Naive thymus-derived CD4-positive, alpha-beta T cell (primary cell): ENCODE measurements around the gene AARS2. TPM values are rescaled to one million over a fixed set of nuclear protein-coding genes. Genes with fewer than 3 reads are reported as not detected.

Experiments
- ATAC-seq: fragments of 150-1000 bp; cut with Tn5 transposase; 2 replicates; pipeline ENCODE4 v1.10.0; 2021; ENCODE audit warnings: mild to moderate bottlenecking, moderate library complexity
- CTCF ChIA-PET: fragments of 350-600 bp; sonication (Branson Sonifier 250); formaldehyde crosslinking; loops from one replicate; lab custom pipeline; 2021; ENCODE audit warnings: antibody characterized with exemption; lab: Charles Lee
- POLR2A ChIA-PET: fragments of 350-600 bp; sonication (Branson Sonifier 250); formaldehyde crosslinking; loops from one replicate; lab custom pipeline; 2021; ENCODE audit warnings: antibody characterized with exemption, inconsistent platforms; lab: Charles Lee
- DNase-seq, 9 donors: peaks; one replicate each; pipeline versions ENCODE4 v3.0.0 to v3.0.0-alpha.2; 2020 to 2022; ENCODE audit warnings: mixed read lengths in 1 of 9
- H3K27ac ChIP-seq: one replicate; pipeline ENCODE4 v1.7.0; 2013; ENCODE audit warnings: mild to moderate bottlenecking, low read depth, low read length, moderate library complexity
- H3K27me3 ChIP-seq, 2 donors: one replicate each; pipeline ENCODE4 v1.7.0; 2013; ENCODE audit warnings: low read length in 2 of 2, mild to moderate bottlenecking in 2 of 2, moderate library complexity in 2 of 2; ENCODE audit not compliant: control insufficient read depth in 2 of 2, insufficient read depth in 2 of 2
- H3K36me3 ChIP-seq, 3 experiments: 1 replicate in 2 of 3; 2 replicates in 1 of 3; pipeline ENCODE4 v1.7.0; 2013; ENCODE audit warnings: low read length in 3 of 3, mild to moderate bottlenecking in 3 of 3, moderate library complexity in 1 of 3; ENCODE audit not compliant: insufficient read depth in 3 of 3, control insufficient read depth in 2 of 3
- H3K4me1 ChIP-seq, 2 donors: one replicate each; pipeline ENCODE4 v1.7.0; 2013; ENCODE audit warnings: low read length in 2 of 2, mild to moderate bottlenecking in 2 of 2, moderate library complexity in 1 of 2; ENCODE audit not compliant: control insufficient read depth in 2 of 2, insufficient read depth in 2 of 2
- H3K4me3 ChIP-seq: 2 replicates; pipeline ENCODE4 v1.7.0; 2013; ENCODE audit warnings: mild to moderate bottlenecking, low read length
- H3K9me3 ChIP-seq, 3 experiments: 1 replicate in 2 of 3; 2 replicates in 1 of 3; pipeline ENCODE4 v1.7.0; 2013; ENCODE audit warnings: low read length in 3 of 3; ENCODE audit not compliant: control insufficient read depth in 2 of 3
- H3K27ac Mint-ChIP-seq, 9 donors: one replicate each; pipeline ENCODE4 v1.8.0; 2020 to 2022; ENCODE audit warnings: mixed read lengths in 9 of 9, mild to moderate bottlenecking in 8 of 9, moderate library complexity in 5 of 9, inconsistent platforms in 2 of 9
- H3K27me3 Mint-ChIP-seq, 5 donors: one replicate each; pipeline ENCODE4 v1.8.0; 2021 to 2022; ENCODE audit warnings: mixed read lengths in 5 of 5, mild to moderate bottlenecking in 1 of 5
- H3K36me3 Mint-ChIP-seq, 5 donors: one replicate each; pipeline ENCODE4 v1.8.0; 2020 to 2022; ENCODE audit warnings: mixed read lengths in 5 of 5, mild to moderate bottlenecking in 3 of 5, inconsistent platforms in 1 of 5
- H3K4me1 Mint-ChIP-seq, 7 donors: one replicate each; pipeline ENCODE4 v1.8.0; 2020 to 2022; ENCODE audit warnings: mixed read lengths in 7 of 7, mild to moderate bottlenecking in 3 of 7, inconsistent platforms in 1 of 7
- H3K4me3 Mint-ChIP-seq, 10 donors: one replicate each; pipeline ENCODE4 v1.8.0; 2020 to 2022; ENCODE audit warnings: mild to moderate bottlenecking in 10 of 10, mixed read lengths in 10 of 10, moderate library complexity in 6 of 10, inconsistent platforms in 2 of 10
- H3K9me3 Mint-ChIP-seq, 11 donors: one replicate each; pipeline ENCODE4 v1.8.0; 2020 to 2022; ENCODE audit warnings: mixed read lengths in 11 of 11, mild to moderate bottlenecking in 4 of 11, inconsistent platforms in 1 of 11, moderate library complexity in 1 of 11
- intact Hi-C, 2 donors: fragments of 100-400 bp; cut with micrococcal nuclease; formaldehyde crosslinking; loops; one replicate each; pipeline ENCODE4 v1.15.1; 2023
- polyA plus RNA-seq, 2 donors: library from polyadenylated mRNA; unstranded; fragments of 300-500 nt; fragmentation: Illumina TruSeq; gene quantifications; one replicate each; pipeline ENCODE4 v1.2.3, GENCODE V29; 2021
- total RNA-seq, 6 experiments: library from RNA in 5 of 6; stranded (reverse) in 5 of 6; gene quantifications; 1 replicate in 5 of 6; 2 replicates in 1 of 6; pipeline ENCODE4 v1.2.3 and lab custom pipeline; 2021 to 2026

AARS2 gene
- total and polyA plus RNA-seq, 7 experiments from 2014 or later = 8.9 to 29.8 (median 19.9) TPM

GRCh38 chr6:44297063-44298038, 15.8 kb downstream of the AARS2 start:
- ChIA-PET CTCF (no interaction called here), POLR2A (interaction anchor here (1.0 to 1.6 kb wide), 3 partner anchors 12 to 15 kb away, joined by 4 to 7 read pairs (median 4); partner anchors contain the start of gene AARS2)
- DNase-seq (peak; percentile 34 to 63 (median 58)), ATAC-seq (peak; percentile 82)
- Mint-ChIP-seq H3K36me3 (peaks cover 5 to 20% (median 7%) of the 10 kb centered on the region in 5 donors), H3K27ac (no peak overlapping the region), H3K27me3 (peaks cover 27 to 48% (median 41%) of the 10 kb centered on the region in 5 donors), H3K4me1 (peaks cover 4 to 18% (median 8%) of the 10 kb centered on the region in 7 donors), H3K9me3 (no peaks in the 10 kb centered on the region), H3K4me3 (peak overlapping the region; percentile 45 to 76 (median 64))
- H3K4me1 ChIP-seq = peaks cover 0 to 11% of the 10 kb centered on the region in 2 donors
- H3K27ac ChIP-seq = no peak overlapping the region
- intact Hi-C loops = no loop called here
- peak overlapping the region; percentile 50 for H3K4me3 ChIP-seq
- H3K27me3 ChIP-seq = peaks cover 0 to 13% of the 10 kb centered on the region in 2 donors
- H3K36me3 ChIP-seq = peaks cover 0 to 23% (median 0%) of the 10 kb centered on the region in 3 experiments
- H3K9me3 ChIP-seq = no peaks in the 10 kb centered on the region

DNA sequence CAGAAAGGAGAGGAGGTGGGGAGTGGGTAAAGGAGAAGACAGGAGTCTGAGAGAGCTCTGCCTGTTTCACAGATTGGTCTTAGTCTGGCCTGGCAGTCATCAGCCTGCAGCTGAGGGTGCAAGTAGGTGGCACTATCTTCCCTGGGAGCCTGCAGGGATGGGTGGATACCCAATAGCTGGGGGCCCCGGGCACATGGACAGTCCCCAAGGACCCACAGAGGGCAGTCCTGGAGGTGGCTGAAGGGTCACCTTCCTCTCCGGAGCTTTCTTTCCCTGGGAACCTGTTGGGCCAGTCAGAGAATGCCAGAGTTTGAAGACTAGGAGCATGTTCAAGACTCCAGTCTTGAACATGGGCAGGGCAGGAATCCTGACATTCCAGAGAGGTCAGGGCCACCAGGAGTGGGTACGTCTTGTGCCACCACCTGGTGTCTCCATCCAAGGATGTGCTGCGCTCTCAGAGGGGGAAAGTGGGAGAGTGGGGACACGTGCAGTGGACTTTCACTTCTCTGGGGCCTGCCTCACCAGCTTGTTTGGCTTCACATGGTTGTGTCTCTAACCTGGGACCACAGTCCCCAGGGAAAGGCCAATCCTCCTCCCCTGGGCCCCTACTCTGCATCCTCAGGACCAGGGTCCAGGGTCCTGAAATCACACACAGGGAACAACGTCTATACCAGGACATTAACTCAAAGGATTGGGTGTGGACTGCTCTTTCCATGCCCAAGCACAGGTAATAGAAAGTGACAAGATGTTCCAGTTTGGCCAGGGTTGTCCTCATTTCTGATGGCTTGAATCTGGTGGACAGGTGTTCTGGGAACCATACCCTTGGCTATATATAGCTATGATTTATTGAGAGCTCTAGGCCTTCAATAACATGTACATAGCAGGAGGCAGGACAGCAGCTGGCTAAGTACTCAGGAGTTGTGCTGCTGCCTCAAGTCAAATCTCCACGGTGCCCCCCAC, 18.0 kb downstream of the AARS2 start:
- H3K9me3 Mint-ChIP-seq = no peaks in the 10 kb centered on the region
- no peaks in the 10 kb centered on the region for H3K9me3 ChIP-seq
- no peak overlapping the region for H3K4me3 ChIP-seq
- peaks cover 48 to 66% (median 64%) of the 10 kb centered on the region in 5 donors for H3K27me3 Mint-ChIP-seq
- intact Hi-C loops = no loop called here
- H3K4me3 Mint-ChIP-seq = peak overlapping the region in 2 of 10 donors; percentile 7 to 42
- H3K27ac ChIP-seq = no peak overlapping the region
- no peak overlapping the region for H3K27ac Mint-ChIP-seq
- H3K36me3 Mint-ChIP-seq = peaks cover under 1 to 4% (median 1%) of the 10 kb centered on the region in 5 donors
- H3K4me1 ChIP-seq = peaks cover 0 to 11% of the 10 kb centered on the region in 2 donors
- H3K36me3 ChIP-seq = peaks cover 0 to under 1% (median 0%) of the 10 kb centered on the region in 3 experiments
- POLR2A ChIA-PET = interaction anchor here (0.6 kb wide), 2 partner anchors 9 to 1409 kb away, joined by 3 to 5 read pairs; no protein-coding TSS in a partner anchor
- CTCF ChIA-PET = interaction anchor here (0.8 to 1.4 kb wide), 5 partner anchors 10 to 33 kb away, joined by 3 to 16 read pairs (median 4); no protein-coding TSS in a partner anchor
- DNase-seq = no peak
- no peak for ATAC-seq
- H3K27me3 ChIP-seq = peaks cover 0 to 13% of the 10 kb centered on the region in 2 donors
- peaks cover 4 to 16% (median 8%) of the 10 kb centered on the region in 7 donors for H3K4me1 Mint-ChIP-seq

DNA sequence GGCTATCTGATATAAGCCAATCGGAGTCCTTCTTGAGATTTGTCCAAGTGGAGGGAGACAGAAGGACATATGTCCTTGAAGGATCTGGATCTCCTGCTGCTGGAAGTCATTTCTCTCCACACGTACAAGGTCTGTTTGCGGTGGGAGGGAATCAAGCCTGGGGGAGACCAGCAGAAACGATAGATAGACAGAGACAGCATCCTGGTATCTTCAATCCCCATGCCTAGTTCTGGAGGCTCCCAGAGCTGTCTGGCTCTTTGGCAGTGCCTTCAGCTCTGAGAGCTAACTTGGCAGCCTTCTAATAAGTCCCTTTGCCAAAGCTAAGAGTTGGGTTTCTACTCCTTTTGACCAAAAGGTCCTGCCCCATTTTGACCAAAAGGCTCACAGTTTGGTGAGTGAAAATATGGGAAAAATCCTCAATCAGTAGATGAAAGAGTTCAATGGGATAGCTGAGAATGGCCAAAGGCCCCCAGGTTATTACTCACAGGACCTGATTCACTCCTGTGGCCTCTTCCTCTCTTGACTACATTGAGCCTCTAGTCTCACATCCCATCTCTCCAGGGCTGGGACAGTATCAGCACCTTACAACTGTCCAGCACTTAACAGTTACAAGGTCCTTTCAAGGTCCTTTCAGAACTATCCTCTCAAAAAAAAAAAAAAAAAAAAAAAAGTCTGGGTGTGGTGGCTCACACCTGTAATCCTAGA, 20.3 kb downstream of the AARS2 start:
- peaks cover 0 to 7% of the 10 kb centered on the region in 2 donors for H3K4me1 ChIP-seq
- H3K27me3 ChIP-seq = peaks cover 0 to 13% of the 10 kb centered on the region in 2 donors
- DNase-seq (no peak), ATAC-seq (no peak)
- H3K27ac ChIP-seq = no peak overlapping the region
- no peaks in the 10 kb centered on the region for H3K9me3 ChIP-seq
- no peak overlapping the region for H3K4me3 Mint-ChIP-seq
- peaks cover 4 to 12% (median 7%) of the 10 kb centered on the region in 7 donors for H3K4me1 Mint-ChIP-seq
- no peaks in the 10 kb centered on the region for H3K36me3 ChIP-seq
- peaks cover 0 to 2% (median 0%) of the 10 kb centered on the region in 5 donors for H3K36me3 Mint-ChIP-seq
- intact Hi-C loops = no loop called here
- H3K9me3 Mint-ChIP-seq = no peaks in the 10 kb centered on the region
- no peak overlapping the region for H3K4me3 ChIP-seq
- CTCF ChIA-PET = interaction anchor here (0.5 kb wide), 1 partner anchor 10 kb away, joined by 3 read pairs; no protein-coding TSS in a partner anchor
- H3K27me3 Mint-ChIP-seq = peaks cover 63 to 80% (median 74%) of the 10 kb centered on the region in 5 donors
- POLR2A ChIA-PET = interaction anchor here (0.6 to 0.8 kb wide), 3 partner anchors 9 to 813 kb away, joined by 3 read pairs; no protein-coding TSS in a partner anchor
- H3K27ac Mint-ChIP-seq = no peak overlapping the region

- H3K9me3 Mint-ChIP-seq = no peaks in the 10 kb centered on the region
- POLR2A ChIA-PET = no interaction called here
- Histone ChIP-seq H3K4me1 (peaks cover 0 to 3% of the 10 kb centered on the region in 2 donors), H3K4me3 (no peak overlapping the region), H3K9me3 (no peaks in the 10 kb centered on the region), H3K36me3 (no peaks in the 10 kb centered on the region), H3K27me3 (peaks cover 0 to 10% of the 10 kb centered on the region in 2 donors), H3K27ac (no peak overlapping the region)
- no peak overlapping the region for H3K4me3 Mint-ChIP-seq
- H3K36me3 Mint-ChIP-seq = peaks cover 0 to 5% (median 0%) of the 10 kb centered on the region in 5 donors
- no peak for ATAC-seq
- intact Hi-C loops = no loop called here
- H3K27me3 Mint-ChIP-seq = peaks cover 65 to 87% (median 81%) of the 10 kb centered on the region in 5 donors
- DNase-seq = no peak
- H3K27ac Mint-ChIP-seq = no peak overlapping the region
- peaks cover 3 to 8% (median 5%) of the 10 kb centered on the region in 7 donors for H3K4me1 Mint-ChIP-seq
- CTCF ChIA-PET = interaction anchor here (0.5 kb wide), 1 partner anchor 9 kb away, joined by 3 read pairs; no protein-coding TSS in a partner anchor
Measured at GRCh38 chr6:44291841-44292240, 21.3 kb downstream of the AARS2 start.

- Histone ChIP-seq H3K4me1 (no peaks in the 10 kb centered on the region), H3K27me3 (no peaks in the 10 kb centered on the region), H3K36me3 (no peaks in the 10 kb centered on the region), H3K9me3 (no peaks in the 10 kb centered on the region), H3K27ac (no peak overlapping the region), H3K4me3 (no peak overlapping the region)
- ChIA-PET CTCF (no interaction called here), POLR2A (no interaction called here)
- intact Hi-C loops = no loop called here
- Mint-ChIP-seq H3K4me3 (no peak overlapping the region), H3K27ac (no peak overlapping the region), H3K36me3 (peaks cover 0 to 5% (median 0%) of the 10 kb centered on the region in 5 donors), H3K9me3 (no peaks in the 10 kb centered on the region), H3K4me1 (peaks cover 0 to 3% (median 0%) of the 10 kb centered on the region in 7 donors), H3K27me3 (peaks cover 53 to 80% (median 74%) of the 10 kb centered on the region in 5 donors)
- ATAC-seq = no peak
- DNase-seq = no peak
Measured at GRCh38 chr6:44289726-44290260, 23.4 kb downstream of the AARS2 start.
